ENCODE measurements around the gene STARD7.

The STARD7 gene

DNA sequence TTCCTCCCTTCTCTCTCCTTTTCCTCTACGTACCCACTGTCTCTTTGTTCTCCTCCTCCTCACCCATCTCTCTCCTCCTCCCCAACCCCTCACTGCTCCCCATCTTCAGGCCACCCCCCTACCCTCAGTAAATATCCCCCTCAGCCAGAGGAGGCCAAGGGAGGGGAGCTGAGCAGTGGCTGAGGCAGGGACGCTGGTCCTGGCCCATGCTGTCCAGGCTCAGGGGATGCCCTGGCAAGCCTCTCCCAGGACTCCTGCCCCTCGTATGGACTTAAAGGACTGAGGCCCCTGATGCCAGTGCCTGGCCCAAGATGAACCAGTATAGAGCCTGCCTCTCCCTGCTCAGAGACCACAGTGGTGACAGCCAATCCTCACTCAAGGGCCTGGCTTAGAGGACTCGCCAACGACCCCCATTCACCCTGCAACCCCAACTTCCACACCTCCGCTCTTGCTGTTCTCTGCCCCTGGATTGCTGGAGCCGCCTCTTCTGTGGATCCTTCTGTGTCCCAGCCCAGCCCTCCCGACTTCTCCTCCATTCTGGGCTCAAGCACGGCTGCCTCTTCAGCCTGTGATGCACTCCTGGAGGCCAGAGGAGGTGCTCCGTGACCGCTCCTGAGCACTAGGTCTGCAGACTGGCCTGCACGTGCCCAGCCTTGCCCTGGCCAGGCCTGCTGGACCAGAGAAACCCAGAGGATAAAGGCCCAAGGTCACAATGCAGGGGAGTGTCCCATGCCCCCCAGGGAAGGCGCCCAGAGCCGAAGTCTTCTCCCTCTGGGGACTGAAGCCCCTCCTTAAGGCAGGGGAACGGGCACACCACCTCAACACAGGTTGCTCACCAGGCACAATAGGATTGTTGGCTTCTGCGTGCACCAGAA, 53.9 kb downstream of the STARD7 start:
- H3K27ac Mint-ChIP-seq: no peak overlapping the region

GRCh38 chr2:96153991-96154431, 54.6 kb downstream of the STARD7 start:
- Mint-ChIP-seq H3K9me3 (no peaks in the 10 kb centered on the region), H3K4me3 (no peak overlapping the region), H3K4me1 (ENCODE audit: low read depth) (peaks cover 88% of the 10 kb centered on the region), H3K36me3 (ENCODE audit: low read depth) (no peaks in the 10 kb centered on the region), H3K27ac (no peak overlapping the region), H3K27me3 (no peaks in the 10 kb centered on the region)

More for the DNA sequence above, 53.9 kb downstream of the STARD7 start:
- no peaks in the 10 kb centered on the region for H3K27me3 Mint-ChIP-seq
- no peaks in the 10 kb centered on the region for H3K9me3 Mint-ChIP-seq
- H3K4me3 Mint-ChIP-seq: no peak overlapping the region
- H3K4me1 Mint-ChIP-seq (ENCODE audit: low read depth): peaks cover 88% of the 10 kb centered on the region
- no peaks in the 10 kb centered on the region for H3K36me3 Mint-ChIP-seq (ENCODE audit: low read depth)

DNA sequence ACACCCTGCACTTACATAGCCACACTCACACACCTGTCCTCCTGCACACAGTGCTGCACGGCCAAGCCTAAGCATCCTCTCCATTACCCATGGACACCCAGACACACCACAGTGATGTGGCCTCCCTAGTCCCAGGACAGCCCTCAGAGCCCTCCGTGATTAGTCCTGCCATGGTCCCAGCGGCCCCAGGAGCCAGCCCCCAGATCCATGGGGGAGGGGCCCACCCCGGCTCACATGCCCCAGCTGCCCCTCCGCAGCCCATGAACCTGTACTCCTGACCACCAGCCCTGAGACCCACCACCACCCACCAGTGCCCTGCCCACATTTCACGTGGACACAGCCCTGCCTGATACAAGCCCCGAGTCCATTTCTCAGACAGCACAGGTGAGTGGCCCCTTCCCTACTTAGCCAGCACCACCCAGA, 55.3 kb downstream of the STARD7 start:
- Mint-ChIP-seq H3K4me3 (no peak overlapping the region), H3K36me3 (ENCODE audit: low read depth) (no peaks in the 10 kb centered on the region), H3K9me3 (no peaks in the 10 kb centered on the region), H3K4me1 (ENCODE audit: low read depth) (peaks cover 87% of the 10 kb centered on the region), H3K27me3 (no peaks in the 10 kb centered on the region), H3K27ac (peak overlapping the region; percentile 45)

DNA sequence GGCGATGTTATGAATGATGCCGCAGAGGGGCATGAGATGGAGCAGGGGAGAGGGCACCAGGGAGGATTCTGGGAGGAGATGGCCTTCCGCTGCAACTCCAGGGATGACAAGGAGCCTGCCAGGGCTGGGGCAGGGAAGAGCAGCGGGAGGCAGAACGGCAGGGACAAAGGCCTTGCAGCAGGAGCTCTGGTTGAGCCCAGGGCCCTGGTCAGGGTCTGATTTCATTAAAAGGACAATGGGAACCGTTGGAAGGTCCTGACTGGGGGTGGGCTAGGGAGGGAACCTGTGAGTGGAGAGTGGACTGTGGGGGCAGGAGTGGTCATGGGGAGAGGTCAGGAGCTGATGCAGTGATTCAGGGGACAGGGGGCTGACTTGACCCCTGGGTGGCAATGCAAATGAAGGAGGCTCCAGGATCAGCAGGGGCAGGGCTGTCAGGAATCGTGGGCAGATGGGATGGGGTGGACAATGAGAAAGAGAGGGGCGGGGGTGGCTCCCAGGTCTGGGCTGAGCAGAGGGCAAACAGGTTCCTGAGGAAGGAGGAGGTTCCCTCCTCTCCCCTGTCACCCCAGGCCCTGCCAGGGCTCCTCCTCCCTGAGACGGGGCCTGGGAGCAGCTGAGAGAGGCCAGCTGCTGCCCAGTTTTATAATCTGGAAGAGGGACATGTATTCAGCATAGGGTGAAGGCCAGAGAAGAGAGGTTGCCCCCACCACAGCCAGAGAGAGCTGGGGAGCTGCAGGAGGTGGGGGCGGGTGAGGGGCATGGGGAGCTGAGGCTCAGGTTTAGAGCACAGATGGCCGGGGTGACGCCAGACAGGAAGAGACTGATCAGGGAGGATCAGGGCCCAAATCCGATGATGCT, 56.1 kb downstream of the STARD7 start:
- H3K27ac Mint-ChIP-seq: no peak overlapping the region
- no peaks in the 10 kb centered on the region for H3K9me3 Mint-ChIP-seq
- peaks cover 87% of the 10 kb centered on the region for H3K4me1 Mint-ChIP-seq (ENCODE audit: low read depth)
- H3K4me3 Mint-ChIP-seq: no peak overlapping the region
- H3K27me3 Mint-ChIP-seq: no peaks in the 10 kb centered on the region
- no peaks in the 10 kb centered on the region for H3K36me3 Mint-ChIP-seq (ENCODE audit: low read depth)

DNA sequence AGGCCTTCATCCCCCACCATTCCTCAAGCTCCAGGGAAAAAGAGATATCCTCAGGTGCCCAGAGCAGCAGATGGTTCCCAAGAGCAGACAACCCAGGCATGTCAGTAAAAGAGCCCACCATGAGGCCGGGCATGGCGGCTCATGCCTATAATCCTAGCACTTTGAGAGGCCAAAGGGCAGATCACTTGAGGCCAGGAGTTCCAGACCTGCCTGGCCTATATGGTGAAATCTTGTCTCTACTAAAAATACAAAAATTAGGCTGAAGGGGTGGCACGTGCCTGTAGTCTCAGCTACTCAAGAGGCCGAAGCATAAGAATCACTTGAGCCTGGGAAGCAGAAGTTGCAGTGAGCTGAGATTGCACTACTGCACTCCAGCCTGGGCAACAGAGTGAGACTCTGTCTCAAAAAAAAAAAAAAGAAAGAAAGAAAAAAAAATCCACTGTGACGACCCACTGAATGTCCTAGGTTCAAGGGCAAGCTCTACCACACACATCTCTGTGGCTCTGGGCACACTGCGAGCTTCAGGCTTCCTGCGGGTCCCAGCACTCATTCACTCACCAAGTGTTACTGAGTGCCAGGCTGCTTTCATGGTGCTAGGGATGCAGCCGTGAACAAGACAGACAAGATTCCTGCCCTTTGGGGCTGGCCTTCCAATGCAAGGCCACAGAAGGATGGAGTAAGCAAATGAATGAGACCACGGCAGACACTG, 56.9 kb downstream of the STARD7 start:
- Mint-ChIP-seq H3K4me3 (no peak overlapping the region), H3K36me3 (ENCODE audit: low read depth) (no peaks in the 10 kb centered on the region), H3K4me1 (ENCODE audit: low read depth) (peaks cover 87% of the 10 kb centered on the region), H3K27me3 (no peaks in the 10 kb centered on the region), H3K9me3 (no peaks in the 10 kb centered on the region), H3K27ac (peak overlapping the region; percentile 21)

DNA sequence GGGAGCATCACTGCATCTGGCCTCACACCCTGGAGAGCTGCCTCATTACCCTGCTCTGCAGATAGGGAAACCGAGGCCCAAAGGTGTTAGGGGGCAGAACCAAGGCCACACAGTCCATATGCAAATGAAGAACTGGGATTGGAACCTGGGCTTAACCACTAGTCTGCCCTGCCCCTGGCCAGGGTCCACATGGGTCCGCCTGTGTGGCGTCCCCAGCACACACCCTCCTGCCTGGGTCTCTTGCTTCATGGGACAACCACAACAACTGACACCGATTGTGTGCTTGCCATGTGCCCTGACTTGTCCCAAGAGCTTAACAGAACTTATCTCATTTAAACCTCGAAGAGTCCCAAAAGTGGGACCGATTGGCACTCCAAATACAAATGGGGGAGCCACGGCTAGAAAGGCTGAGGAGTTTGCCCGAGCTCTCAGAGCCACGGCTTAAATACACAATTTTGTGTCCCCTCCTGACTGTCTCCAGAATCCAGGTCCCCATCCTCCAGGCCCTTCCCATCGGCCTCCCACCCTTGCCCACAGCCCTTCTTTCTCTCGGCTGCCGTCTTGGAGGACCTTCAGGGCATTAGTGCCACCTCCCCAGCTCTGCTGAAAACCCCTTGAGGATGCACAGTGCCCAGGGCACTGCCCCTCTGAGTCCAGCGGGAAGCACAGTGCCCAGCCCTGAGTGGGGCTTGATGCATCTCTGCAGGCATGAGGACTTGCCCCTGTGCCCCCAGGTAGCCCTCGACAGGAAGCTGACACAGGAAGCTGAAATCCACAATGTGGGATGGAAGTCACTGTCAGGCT, 57.6 kb downstream of the STARD7 start:
- H3K27me3 Mint-ChIP-seq: no peaks in the 10 kb centered on the region
- no peaks in the 10 kb centered on the region for H3K9me3 Mint-ChIP-seq
- peak overlapping the region; percentile 21 for H3K27ac Mint-ChIP-seq
- no peak overlapping the region for H3K4me3 Mint-ChIP-seq
- H3K4me1 Mint-ChIP-seq (ENCODE audit: low read depth): peaks cover 85% of the 10 kb centered on the region
- no peaks in the 10 kb centered on the region for H3K36me3 Mint-ChIP-seq (ENCODE audit: low read depth)

- Mint-ChIP-seq H3K4me1 (ENCODE audit: low read depth) (peaks cover 80% of the 10 kb centered on the region), H3K27ac (no peak overlapping the region), H3K4me3 (no peak overlapping the region), H3K36me3 (ENCODE audit: low read depth) (no peaks in the 10 kb centered on the region), H3K9me3 (no peaks in the 10 kb centered on the region), H3K27me3 (no peaks in the 10 kb centered on the region)
Observed at GRCh38 chr2:96150007-96150640, 58.5 kb downstream of the STARD7 start.

DNA sequence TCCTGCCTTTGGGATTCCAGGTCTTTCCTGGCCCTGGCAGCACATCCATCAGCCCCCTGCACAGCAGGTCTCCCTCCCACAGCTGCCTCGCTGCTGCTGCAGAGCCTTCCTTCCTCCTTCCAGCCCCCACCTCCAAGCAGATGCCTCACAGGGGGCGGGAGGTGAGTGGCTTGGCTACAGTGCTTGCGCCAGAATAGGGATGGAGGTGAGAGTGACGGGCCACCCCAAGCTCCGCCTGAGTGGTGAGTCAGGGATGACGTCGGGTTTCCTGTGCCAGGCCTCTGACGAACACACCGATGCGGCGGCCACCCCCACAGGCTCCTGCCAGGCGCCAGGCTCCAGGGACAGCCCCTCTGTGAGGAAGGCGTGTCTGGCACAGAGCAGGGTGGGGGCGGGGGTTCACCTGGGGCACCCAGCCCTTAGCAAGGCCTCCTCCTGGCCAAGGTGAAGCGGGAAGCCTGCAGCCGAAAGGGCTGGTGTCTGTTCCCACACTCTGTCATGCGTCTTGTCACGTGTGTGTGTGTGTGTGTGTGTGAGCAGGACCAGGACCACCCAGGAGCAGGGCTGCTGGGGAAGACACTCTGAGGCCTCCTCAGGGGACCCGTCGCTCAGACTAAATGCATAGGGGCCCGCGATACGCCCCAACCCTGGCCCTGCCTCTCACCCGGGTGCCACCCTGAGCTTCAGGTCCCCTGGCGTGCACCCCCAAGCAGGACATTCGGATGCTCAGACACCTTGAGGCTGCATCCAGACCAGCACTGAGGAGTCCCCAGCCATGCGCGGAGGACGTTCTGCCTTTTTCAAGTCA, 60.0 kb downstream of the STARD7 start:
- peak overlapping the region; percentile 89 for H3K4me3 Mint-ChIP-seq
- peak overlapping the region; percentile 96 for H3K27ac Mint-ChIP-seq
- H3K27me3 Mint-ChIP-seq: no peaks in the 10 kb centered on the region
- H3K9me3 Mint-ChIP-seq: no peaks in the 10 kb centered on the region
- peaks cover 81% of the 10 kb centered on the region for H3K4me1 Mint-ChIP-seq (ENCODE audit: low read depth)
- H3K36me3 Mint-ChIP-seq (ENCODE audit: low read depth): peaks cover 12% of the 10 kb centered on the region

DNA sequence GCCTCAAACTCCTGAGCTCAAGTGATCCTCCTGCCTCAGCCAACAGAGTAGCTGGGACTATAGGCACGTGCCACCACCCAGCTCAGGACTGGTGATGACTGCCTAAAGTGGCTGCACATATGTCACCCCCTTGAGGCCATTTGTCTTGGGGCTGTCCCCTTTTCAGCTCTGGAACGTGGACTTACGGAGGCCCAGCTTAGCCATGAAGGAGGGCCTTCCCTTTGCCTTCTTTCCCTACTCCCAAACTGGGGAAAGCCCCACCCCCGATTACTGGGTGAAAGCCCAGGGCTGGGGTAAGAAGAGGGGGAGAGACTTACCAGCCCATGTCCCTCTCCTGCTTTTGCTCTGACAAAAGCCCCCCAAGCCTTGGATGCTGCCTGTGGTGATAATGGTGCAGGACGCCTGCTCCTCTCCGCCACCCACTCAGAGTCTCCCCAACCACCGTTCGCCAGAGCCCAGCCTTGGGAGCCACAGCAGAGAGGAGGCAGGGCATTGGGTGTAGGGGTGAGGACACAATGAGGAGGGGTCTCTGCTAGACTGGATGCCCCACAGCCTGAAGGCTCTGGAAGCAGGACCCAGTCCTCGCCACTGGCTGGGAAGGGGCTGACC, 60.9 kb downstream of the STARD7 start:
- peak overlapping the region; percentile 96 for H3K27ac Mint-ChIP-seq
- H3K4me1 Mint-ChIP-seq (ENCODE audit: low read depth): peaks cover 77% of the 10 kb centered on the region
- peaks cover 21% of the 10 kb centered on the region for H3K36me3 Mint-ChIP-seq (ENCODE audit: low read depth)
- H3K27me3 Mint-ChIP-seq: no peaks in the 10 kb centered on the region
- no peaks in the 10 kb centered on the region for H3K9me3 Mint-ChIP-seq
- peak overlapping the region; percentile 89 for H3K4me3 Mint-ChIP-seq

DNA sequence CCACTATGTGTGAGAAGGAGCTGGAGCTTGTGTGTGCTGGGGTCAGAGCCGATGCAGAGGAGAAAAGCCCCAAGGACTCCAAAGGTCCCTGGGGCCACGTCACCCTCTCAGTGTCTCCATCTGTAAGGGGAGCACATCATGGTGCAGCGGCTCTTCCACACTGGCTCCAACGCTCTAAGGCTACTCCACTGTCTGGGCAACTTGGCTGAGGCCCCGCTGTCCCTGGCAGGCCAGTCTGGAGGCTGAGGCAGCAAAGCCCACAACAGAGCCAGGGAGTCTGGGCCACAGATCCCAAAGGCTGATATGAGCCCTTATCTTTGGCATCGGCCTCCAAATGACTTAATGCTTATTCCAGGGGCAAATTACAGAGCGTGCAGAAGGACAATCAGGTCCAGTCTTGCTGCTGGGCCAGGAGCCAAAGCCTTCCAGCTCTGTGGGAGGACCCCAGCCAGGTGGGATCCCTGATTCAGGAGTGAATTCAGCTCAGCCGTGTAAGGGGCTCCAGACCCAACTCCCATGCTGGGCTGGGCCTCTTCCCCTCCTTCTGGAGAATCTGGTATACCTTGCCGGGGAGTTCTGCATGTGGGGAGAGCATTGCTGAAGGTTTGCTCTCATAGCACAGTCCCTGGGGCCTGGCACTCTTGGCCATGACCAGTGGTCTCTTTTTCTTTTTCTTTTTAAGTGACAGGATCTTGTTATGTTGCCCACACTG, 61.6 kb downstream of the STARD7 start:
- H3K4me1 Mint-ChIP-seq (ENCODE audit: low read depth): peaks cover 77% of the 10 kb centered on the region
- peaks cover 27% of the 10 kb centered on the region for H3K36me3 Mint-ChIP-seq (ENCODE audit: low read depth)
- H3K27me3 Mint-ChIP-seq: no peaks in the 10 kb centered on the region
- H3K4me3 Mint-ChIP-seq: peak overlapping the region; percentile 89
- H3K27ac Mint-ChIP-seq: peak overlapping the region; percentile 96
- no peaks in the 10 kb centered on the region for H3K9me3 Mint-ChIP-seq

GRCh38 chr2:96146153-96146880, 62.3 kb downstream of the STARD7 start:
- peaks cover 27% of the 10 kb centered on the region for H3K36me3 Mint-ChIP-seq (ENCODE audit: low read depth)
- H3K9me3 Mint-ChIP-seq: no peaks in the 10 kb centered on the region

GRCh38 chr2:96145848-96146152, 62.8 kb downstream of the STARD7 start:
- Mint-ChIP-seq H3K36me3 (ENCODE audit: low read depth) (peaks cover 27% of the 10 kb centered on the region), H3K27me3 (no peaks in the 10 kb centered on the region), H3K27ac (peak overlapping the region; percentile 96), H3K4me3 (peak overlapping the region; percentile 89), H3K4me1 (ENCODE audit: low read depth) (peaks cover 75% of the 10 kb centered on the region), H3K9me3 (no peaks in the 10 kb centered on the region)

More at GRCh38 chr2:96146153-96146880, 62.3 kb downstream of the STARD7 start:
- Mint-ChIP-seq H3K27me3 (no peaks in the 10 kb centered on the region), H3K27ac (peak overlapping the region; percentile 96), H3K4me1 (ENCODE audit: low read depth) (peaks cover 77% of the 10 kb centered on the region), H3K4me3 (peak overlapping the region; percentile 89)
